PFSK-1 (cell line): ENCODE results near the gene PTPRN2.

Source experiments
- FOXP2 ChIP-seq: optimal IDR thresholded peaks from 2 replicates; pipeline ENCODE3; 2011; ENCODE audit warnings: borderline replicate concordance, control low read depth, inconsistent platforms; ENCODE audit not compliant: insufficient read depth; ENCODE audit errors: extremely low read length, extremely low read depth
- POLR2AphosphoS5 ChIP-seq: IDR thresholded peaks from 2 replicates; pipeline ENCODE4 v1.6.1; 2012; ENCODE audit warnings: low read depth, mild to moderate bottlenecking, control low read depth, low read length, moderate library complexity
- SIN3A ChIP-seq: IDR thresholded peaks from 2 replicates; pipeline ENCODE4 v1.6.1; 2012; ENCODE audit warnings: mild to moderate bottlenecking, low read length, moderate library complexity, borderline replicate concordance; ENCODE audit not compliant: insufficient read depth
- TAF1 ChIP-seq: IDR thresholded peaks from 2 replicates; pipeline ENCODE4 v1.6.1; 2012; ENCODE audit warnings: low read length, control low read depth, borderline replicate concordance; ENCODE audit not compliant: insufficient read depth
- TF ChIP-seq, protein P1 (sequence below), 2 experiments: IDR thresholded peaks; 2 replicates each; pipeline versions ENCODE4 v1.6.1 to v1.8.0; 2011 to 2012; ENCODE audit warnings: low read depth in 2 of 2, low read length in 2 of 2, control low read depth in 1 of 2, inconsistent platforms in 1 of 2, mild to moderate bottlenecking in 1 of 2, moderate library complexity in 1 of 2; ENCODE audit not compliant: insufficient read depth in 1 of 2

Gene PTPRN2

DNA sequence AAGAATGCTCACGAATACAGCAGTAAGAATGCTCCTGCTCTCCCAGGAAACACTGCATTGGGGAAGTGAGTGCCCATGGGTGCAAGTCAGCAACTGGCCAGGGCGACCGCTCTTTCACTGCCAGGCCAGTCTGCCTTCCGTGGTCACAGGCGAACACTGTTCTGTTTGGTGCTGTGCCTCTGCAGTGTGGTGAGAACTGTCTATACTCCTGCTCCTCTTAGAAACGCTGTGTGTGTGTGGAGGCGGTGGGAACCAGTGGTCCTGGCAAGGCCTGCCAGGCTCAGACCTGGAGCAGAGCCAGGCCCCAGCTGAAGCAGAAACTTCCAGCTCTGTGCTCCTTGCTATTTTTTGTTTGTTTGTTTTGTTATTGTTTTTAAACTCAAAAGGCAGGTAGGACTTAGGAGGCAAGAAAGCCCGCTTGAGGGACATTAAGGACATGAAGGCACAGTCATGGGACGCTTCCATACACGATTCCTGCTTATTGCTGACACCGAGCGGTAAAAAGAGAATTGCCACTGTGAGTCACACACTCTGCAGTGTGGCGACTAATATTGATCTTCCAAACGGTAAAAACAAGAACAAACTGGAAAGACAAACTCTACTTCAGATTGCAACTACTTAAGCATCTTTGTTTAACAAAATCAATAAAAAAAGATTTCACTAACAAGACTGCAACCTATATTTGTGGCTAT, 820.0 kb downstream of the PTPRN2 start:
- TF ChIP-seq FOXP2 = no peak
- no peak for TF ChIP-seq SIN3A
- TF ChIP-seq, protein P1, sequence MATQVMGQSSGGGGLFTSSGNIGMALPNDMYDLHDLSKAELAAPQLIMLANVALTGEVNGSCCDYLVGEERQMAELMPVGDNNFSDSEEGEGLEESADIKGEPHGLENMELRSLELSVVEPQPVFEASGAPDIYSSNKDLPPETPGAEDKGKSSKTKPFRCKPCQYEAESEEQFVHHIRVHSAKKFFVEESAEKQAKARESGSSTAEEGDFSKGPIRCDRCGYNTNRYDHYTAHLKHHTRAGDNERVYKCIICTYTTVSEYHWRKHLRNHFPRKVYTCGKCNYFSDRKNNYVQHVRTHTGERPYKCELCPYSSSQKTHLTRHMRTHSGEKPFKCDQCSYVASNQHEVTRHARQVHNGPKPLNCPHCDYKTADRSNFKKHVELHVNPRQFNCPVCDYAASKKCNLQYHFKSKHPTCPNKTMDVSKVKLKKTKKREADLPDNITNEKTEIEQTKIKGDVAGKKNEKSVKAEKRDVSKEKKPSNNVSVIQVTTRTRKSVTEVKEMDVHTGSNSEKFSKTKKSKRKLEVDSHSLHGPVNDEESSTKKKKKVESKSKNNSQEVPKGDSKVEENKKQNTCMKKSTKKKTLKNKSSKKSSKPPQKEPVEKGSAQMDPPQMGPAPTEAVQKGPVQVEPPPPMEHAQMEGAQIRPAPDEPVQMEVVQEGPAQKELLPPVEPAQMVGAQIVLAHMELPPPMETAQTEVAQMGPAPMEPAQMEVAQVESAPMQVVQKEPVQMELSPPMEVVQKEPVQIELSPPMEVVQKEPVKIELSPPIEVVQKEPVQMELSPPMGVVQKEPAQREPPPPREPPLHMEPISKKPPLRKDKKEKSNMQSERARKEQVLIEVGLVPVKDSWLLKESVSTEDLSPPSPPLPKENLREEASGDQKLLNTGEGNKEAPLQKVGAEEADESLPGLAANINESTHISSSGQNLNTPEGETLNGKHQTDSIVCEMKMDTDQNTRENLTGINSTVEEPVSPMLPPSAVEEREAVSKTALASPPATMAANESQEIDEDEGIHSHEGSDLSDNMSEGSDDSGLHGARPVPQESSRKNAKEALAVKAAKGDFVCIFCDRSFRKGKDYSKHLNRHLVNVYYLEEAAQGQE (IDR thresholded peaks at IDR 0.05; ENCODE audit: insufficient read depth in 1 of 2, low read depth in 2 of 2, low read length in 2 of 2) = no peak
- TF ChIP-seq POLR2AphosphoS5 = no peak
- TF ChIP-seq TAF1 = no peak

DNA sequence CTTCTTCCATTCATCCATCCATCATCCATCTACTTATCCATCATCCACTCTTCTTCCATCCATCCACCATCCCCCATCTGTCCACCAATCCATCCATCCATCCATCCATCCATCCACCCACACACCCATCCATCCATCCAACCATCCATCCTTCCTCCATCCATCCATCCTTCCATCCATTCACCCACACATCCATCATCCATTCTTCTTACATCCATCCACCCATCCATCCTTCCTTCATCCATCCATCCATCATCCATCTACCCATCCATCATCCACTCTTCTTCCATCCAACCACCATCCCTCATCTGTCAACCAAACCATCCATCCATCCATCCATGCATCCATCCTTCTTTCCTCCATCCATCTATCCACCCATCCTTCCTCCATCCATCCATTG, 821.5 kb downstream of the PTPRN2 start:
- no peak for TF ChIP-seq POLR2AphosphoS5

DNA sequence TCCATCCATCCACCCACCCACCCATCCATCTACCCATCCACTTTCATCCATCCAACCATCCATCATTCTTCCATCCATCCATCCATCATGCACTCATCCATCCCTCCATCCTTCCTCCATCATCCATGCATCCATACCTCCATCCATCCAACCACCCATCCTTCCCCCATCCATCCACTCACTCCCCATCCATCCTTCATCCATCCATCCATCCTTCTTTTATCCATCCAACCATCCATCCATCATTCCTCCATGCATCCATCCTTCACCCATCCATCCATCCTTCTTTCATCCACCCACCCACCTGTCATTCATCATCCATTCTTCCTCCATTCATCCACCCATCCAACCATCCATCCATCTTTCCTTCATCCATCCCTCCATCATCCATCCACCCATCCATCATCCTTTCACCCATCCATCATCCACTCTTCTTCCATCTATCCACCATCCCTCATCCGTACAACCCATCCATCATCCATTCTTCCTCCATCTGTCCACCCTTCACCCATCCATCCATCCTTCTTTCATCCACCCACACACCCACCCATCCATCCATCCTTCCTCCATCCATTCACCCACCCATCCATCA, 822.6 kb downstream of the PTPRN2 start:
- TF ChIP-seq SIN3A = no peak
- no peak for TF ChIP-seq FOXP2
- no peak for TF ChIP-seq TAF1
- TF ChIP-seq POLR2AphosphoS5 = no peak
- TF ChIP-seq, protein P1 (IDR thresholded peaks at IDR 0.05; ENCODE audit: insufficient read depth in 1 of 2, low read depth in 2 of 2, low read length in 2 of 2) = no peak

DNA sequence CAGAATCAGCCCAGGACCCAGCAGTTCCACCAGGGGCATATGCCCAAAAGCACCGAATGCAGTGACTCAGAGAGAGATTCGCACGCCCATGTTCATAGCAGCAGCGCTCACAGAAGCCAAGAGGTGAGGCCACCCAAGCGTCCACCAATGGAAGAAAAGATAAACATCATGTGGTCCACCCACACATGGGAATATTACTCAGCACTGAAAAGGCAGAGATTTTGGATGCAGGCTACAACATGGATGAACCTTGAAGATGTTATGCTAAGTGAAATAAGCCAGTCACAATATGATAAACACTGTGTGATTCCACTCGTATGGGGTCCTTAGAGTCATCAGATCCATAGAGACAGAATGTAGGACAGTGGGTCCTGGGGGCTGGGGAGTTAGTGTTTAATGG, 823.4 kb downstream of the PTPRN2 start:
- no peak for TF ChIP-seq TAF1

DNA sequence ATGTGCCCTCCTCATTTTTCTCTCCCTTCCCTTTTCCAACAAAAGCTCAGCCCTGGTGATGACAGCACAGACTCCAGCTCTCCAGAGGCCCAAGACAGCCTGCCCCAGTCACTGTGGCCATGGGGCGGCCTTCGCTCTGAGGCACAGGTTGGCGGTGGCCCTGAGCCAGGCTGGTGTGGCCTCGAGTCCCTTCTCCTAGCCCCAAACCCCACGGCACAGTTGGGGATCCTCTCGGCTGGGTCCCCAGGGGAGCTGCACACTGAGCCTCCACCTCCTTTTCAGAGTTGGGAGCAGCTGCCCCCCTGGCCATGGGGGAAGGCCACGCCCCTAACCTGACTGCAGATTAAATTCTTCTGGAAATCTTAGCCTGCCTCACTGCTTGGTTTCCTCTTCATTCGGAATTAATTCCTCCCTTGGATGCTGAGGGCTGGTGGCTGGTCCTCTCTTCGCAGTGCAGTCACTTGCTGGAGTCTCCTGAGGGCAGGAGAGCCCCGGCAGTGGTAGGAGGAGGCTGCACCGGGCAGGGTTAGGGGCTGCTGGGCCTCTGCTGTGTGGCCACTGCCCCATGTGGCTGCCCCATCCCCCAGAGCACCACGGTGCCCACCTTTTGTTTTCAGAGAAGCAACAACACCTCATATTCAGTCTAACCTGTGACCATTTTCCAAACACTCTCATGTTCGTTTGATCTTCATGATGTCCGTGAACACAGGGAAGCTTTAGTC, 824.2 kb downstream of the PTPRN2 start:
- no peak for TF ChIP-seq SIN3A
- TF ChIP-seq, protein P1 (IDR thresholded peaks at IDR 0.05; ENCODE audit: insufficient read depth in 1 of 2, low read depth in 2 of 2, low read length in 2 of 2) = no peak
- no peak for TF ChIP-seq FOXP2
- no peak for TF ChIP-seq POLR2AphosphoS5

DNA sequence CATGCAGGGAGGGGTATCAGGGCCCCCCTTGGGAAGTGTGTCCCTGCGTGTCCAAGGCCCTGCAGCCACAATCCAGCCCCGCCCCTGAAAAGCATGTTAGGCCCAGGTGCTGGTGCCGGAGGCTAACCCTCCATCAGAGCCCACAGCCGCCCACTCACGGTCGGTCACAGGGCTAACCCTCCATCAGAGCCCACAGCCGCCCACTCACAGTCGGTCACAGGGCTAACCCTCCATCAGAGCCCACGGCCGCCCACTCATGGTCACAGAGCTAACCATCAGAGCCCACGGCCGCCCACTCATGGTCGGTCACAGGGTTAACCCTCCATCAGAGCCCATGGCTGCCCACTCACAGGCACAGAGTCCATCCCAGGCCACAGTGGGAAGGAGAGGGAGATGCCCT, 824.8 kb downstream of the PTPRN2 start:
- TF ChIP-seq POLR2AphosphoS5 (no peak), FOXP2 (no peak), SIN3A (no peak), TAF1 (no peak)
- TF ChIP-seq, protein P1 (IDR thresholded peaks at IDR 0.05; ENCODE audit: insufficient read depth in 1 of 2, low read depth in 2 of 2, low read length in 2 of 2) = no peak
